ENCODE measurements around the gene GPN2.
"Not testable (repeated sequence)": the region's sequence is repeated elsewhere in the genome, so short reads cannot be mapped to it uniquely, and the experiment has no call there.

GPN2 gene

GRCh38 chr1:26857473-26858060 is 32.5 kb downstream of the GPN2 start:
- DNase-seq (ENCODE audit: low spot score) = no peak

GRCh38 chr1:26856604-26857469 is 33.2 kb downstream of the GPN2 start:
- DNase-seq (ENCODE audit: low spot score) = no peak

GRCh38 chr1:26856181-26856580 is 33.9 kb downstream of the GPN2 start:
- DNase-seq (ENCODE audit: low spot score) = no peak

GRCh38 chr1:26855636-26856035 is 34.4 kb downstream of the GPN2 start:
- no peak for DNase-seq (ENCODE audit: low spot score)

GRCh38 chr1:26854906-26855305 is 35.2 kb downstream of the GPN2 start:
- no peak for DNase-seq (ENCODE audit: low spot score)

- DNase-seq (ENCODE audit: low spot score) = no peak
Observed at GRCh38 chr1:26853600-26853999, 36.5 kb downstream of the GPN2 start.

GRCh38 chr1:26853156-26853555 is 36.9 kb downstream of the GPN2 start:
- DNase-seq (ENCODE audit: low spot score) = no peak

- DNase-seq (ENCODE audit: low spot score) = no peak
Observed at GRCh38 chr1:26852701-26853100, 37.4 kb downstream of the GPN2 start.

- no peak for DNase-seq (ENCODE audit: low spot score)
Observed at GRCh38 chr1:26851106-26851684, 38.9 kb downstream of the GPN2 start.

- DNase-seq (ENCODE audit: low spot score) = no peak
Observed at GRCh38 chr1:26848941-26849774, 40.9 kb downstream of the GPN2 start.

GRCh38 chr1:26848499-26848898 is 41.6 kb downstream of the GPN2 start:
- no peak for DNase-seq (ENCODE audit: low spot score)

GRCh38 chr1:26847826-26848225 is 42.3 kb downstream of the GPN2 start:
- not testable (repeated sequence) for DNase-seq (ENCODE audit: low spot score)

- no peak for DNase-seq (ENCODE audit: low spot score)
Observed at GRCh38 chr1:26844424-26845196, 45.5 kb downstream of the GPN2 start.

GRCh38 chr1:26839779-26840178 is 50.3 kb downstream of the GPN2 start:
- DNase-seq (ENCODE audit: low spot score) = no peak

- no peak for DNase-seq (ENCODE audit: low spot score)
Observed at GRCh38 chr1:26839339-26839722, 50.8 kb downstream of the GPN2 start.

- no peak for DNase-seq (ENCODE audit: low spot score)
Observed at GRCh38 chr1:26838474-26839338, 51.4 kb downstream of the GPN2 start.

- DNase-seq (ENCODE audit: low spot score) = not testable (repeated sequence)
Observed at GRCh38 chr1:26837665-26838064, 52.4 kb downstream of the GPN2 start.

GRCh38 chr1:26833432-26834405 is 56.4 kb downstream of the GPN2 start:
- DNase-seq (ENCODE audit: low spot score) = no peak

GRCh38 chr1:26832249-26832960 is 57.7 kb downstream of the GPN2 start:
- no peak for DNase-seq (ENCODE audit: low spot score)

All from left forelimb (tissue), 1 donor.